CD4-positive, alpha-beta T cell treated with Interleukin-10 for 1 hour (primary cell): Measurements from ENCODE around the gene ZDHHC12.
A peak's percentile ranks its signal among the peaks of the same experiment; 100 is the strongest.

Source experiments
- DNase-seq: peaks from one replicate; pipeline ENCODE4 v3.0.0-alpha.2; 2020

ZDHHC12 gene, protein sequence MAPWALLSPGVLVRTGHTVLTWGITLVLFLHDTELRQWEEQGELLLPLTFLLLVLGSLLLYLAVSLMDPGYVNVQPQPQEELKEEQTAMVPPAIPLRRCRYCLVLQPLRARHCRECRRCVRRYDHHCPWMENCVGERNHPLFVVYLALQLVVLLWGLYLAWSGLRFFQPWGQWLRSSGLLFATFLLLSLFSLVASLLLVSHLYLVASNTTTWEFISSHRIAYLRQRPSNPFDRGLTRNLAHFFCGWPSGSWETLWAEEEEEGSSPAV

DNA sequence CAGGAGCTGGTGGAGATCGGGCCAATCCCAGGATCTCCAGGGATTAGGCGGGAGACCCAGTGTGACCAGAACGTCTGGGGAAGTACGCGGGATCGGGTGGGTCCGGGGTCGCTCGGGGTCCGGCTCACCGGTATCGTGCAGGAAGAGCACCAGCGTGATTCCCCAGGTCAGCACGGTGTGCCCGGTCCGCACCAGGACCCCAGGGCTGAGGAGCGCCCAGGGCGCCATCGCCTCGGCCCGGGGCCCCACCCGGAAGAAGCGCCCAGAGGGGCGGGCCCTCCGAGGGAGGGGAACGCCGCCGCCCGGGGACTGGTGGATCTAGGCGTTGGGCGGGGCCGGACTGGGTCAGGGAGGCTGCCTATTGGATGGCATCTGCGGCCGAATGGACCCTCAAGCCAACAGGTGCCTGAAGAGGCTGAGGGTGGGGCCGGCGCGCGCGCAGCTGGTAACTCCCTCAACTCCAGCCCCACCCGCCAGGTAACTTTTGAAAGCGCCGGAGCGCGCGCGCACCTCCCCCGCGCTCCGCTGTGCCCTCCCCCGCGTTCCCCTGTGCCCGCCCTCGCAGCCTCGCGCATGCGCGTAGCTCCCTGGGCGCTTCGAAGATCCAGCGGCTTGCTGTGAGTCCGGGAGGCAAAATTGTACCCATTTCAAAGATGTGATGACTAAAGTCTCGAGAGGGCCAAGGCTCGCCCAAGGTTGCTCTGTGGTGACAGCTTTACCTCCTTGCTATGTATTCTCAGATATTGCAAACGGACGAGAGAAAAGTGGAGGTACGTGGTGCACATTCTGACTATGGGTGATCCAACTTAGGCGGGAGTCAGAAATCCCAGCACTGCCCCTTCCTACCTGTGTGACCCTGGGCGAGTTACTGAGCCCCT lies at the start of gene ZDHHC12:
TSS of gene ZDHHC12 (minus strand) at position 262 of the 878 bp plus-strand sequence. CDS start at position 228, 34 bp downstream.
- peak; percentile 99 for DNase-seq

DNA sequence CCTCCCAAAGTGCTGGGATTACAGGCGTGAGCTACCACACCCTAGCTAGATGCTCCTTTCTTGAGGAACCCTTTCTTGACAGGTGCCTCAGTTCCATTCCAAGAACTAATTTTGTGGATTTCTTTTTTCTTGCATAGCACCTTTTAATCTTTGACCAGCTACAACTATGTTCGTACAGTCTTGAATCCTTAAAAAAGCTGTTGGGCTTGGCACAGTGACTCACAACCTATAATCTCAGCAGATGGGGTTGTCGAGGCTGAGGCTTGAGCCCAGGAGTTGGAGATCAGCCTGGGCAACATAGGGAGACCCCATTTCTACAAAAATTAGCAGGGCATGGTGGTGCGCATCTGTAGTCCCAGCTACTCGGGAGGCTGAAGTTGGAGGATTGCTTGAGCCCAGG lies 49.1 kb upstream of the ZDHHC12 start:
- no peak for DNase-seq

- DNase-seq = peak; percentile 94
These were observed 48.0 kb upstream of the ZDHHC12 start, which contains the start of gene ZER1 for GRCh38 chr9:128771745-128772519. Gene ZER1, minus strand, starts transcription at chr9:128771927. Its CDS starts 16,362 bp downstream, at chr9:128755565.

DNA sequence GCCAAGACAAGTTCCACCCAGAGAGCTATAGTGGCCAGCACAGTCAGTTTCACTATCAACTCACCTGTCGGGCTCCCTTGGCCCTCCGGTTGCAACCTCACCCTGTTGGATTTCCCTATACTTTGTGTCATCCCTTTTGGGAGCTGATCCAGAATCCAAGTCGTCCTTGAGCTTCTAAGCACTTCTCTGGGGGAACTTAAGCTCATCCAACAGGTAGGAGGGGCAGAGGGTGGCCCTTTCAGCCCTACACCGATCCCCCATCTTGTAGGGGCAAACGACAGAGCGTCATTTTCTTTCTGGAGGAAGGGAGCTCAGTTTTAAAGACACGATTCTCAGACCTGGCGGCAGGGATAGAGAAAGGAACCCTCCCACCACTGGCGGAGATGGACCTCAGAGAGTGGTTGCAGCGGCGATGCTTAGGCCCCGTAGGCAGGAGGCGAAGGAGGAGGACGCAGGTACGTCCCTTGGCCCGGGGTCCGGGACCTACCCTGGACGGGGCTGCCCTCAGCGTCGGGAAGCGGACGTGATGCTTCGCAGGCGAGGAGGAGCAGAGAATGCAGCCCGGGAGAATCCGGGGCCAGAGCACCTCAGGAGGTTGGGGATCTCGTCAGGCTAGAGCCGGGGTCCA lies 47.3 kb upstream of the ZDHHC12 start:
- DNase-seq = peak; percentile 30

DNA sequence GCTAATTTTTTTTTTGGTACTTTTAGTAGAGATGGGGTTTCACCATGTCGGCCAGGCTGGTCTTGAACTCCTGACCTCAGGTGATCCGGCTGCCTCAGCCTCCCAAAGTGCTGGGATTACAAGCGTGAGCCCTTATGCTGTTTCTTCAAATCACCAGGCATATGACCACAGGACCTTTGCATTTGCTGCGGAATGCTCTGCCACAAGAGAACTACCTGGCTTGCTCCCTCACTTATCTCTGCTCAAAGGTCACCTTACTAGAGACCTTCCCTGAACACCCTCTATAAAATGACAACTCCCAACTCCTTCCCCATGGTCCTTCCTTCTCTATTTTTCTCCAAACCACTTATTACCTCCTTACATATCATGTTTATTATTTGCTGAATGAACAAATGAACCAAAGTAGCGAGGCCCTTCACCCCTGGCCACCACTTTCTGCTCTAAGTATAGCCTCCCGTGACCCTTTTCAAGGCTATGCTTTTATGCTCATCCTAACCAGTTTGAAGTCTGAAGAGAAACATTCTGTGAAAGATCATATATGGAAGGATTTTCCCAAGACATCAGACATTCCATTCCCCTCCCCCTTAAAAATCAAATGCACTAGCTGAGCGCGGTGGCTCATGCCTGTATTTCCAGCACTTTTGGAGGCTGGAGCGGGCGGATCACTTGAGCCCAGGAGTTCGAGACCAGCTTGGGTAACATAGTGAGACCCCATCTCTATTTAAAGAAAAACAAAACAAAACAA lies 46.5 kb upstream of the ZDHHC12 start:
- no peak for DNase-seq

- no peak for DNase-seq
These were observed 44.7 kb upstream of the ZDHHC12 start for GRCh38 chr9:128768606-128769005.

GRCh38 chr9:128765499-128765898 lies 41.6 kb upstream of the ZDHHC12 start:
- DNase-seq = no peak

- no peak for DNase-seq
These were observed 40.4 kb upstream of the ZDHHC12 start for GRCh38 chr9:128764361-128764760.

DNA sequence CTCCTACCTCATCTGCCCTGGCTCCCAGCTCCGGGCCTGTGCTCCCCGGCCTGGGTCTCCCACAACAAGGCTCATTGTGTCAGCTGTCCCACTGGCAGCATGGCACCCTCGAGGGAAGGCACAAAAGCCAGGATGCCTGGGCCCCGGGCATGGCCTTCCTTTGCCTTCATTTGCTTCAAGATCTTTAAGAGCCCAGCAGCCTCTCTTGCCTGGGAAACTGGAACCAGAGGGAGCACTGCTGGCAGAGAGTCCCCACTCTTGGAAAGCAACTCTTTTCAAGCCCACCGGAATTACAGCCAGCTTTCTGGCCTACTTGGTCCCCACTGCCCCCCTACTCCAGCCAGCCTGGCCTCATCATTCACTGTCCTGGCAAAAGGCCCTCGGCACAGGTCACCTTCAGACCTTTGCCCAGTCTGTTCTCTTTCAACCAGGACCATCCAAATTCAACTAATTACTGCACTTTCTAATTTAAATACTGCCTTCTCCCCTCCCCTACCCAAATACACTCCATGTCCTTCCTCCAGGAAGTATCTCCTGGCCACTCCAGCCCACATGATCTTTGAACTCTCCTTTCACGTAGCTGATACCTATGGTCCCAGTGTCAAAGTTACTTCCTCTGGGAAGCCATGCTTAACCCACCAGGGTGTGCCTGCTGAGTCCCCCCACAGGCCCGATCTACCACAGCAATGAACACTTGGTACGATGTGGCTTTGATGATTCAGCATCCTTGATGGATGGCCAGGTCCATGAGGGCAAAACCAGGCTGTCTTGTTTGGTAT lies 38.9 kb upstream of the ZDHHC12 start:
- DNase-seq = no peak

- no peak for DNase-seq
These were observed 33.7 kb upstream of the ZDHHC12 start for GRCh38 chr9:128757602-128758001.

DNA sequence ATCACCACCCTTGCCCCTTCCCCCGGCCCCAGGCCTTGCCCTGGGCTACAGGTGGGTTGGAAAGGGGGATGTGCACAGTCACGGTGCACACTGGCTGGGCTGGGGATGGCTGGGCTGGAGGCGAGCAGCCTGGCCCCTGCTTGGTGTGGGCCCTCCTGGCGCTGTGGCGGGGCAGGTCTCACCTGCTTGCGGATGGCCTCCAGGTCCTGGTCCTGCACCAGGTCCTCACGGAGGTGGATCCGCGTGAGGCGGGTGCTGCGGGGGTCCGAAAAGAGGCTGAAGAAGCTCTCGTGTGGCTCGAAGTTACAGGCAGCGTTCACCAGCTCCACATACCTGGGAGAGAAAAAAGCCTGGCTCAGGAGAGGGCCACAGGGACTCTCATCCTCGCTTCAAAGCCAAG lies 29.7 kb upstream of the ZDHHC12 start:
- no peak for DNase-seq

DNA sequence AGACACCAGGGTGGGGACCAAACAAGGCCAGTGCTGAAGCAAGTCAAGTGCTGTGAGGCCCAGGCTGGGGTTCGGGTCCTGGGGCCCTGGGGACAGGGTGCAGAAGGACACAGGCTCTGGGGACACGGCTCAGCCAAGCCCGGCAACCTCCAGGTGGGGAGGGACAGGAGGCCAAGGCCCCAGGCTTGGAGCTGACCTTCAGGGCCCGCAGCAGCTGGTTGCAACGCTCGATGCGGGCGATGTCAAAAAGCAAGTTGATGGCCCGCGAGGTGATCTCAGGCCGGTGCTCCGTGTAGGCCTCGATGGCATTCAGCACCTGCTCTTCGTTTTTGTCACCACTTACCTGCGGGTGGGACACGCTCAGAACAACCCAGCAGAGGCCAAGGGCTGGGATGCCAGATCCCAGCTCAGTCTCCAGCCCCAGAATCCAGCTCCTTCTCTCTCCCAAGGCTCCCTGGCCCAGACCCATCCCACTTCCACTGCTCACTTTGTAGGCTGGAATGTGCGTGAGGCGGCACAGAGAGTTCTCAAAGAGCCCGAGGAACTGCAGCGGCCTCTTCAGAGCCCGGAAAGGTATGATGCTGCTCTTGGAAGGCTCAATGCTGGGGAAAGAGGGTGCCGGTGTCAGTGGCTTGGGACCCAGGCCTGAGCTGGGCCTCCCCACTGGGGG lies 27.1 kb upstream of the ZDHHC12 start:
- no peak for DNase-seq

GRCh38 chr9:128747241-128747640 lies 23.3 kb upstream of the ZDHHC12 start:
- no peak for DNase-seq

- no peak for DNase-seq
These were observed 19.5 kb upstream of the ZDHHC12 start for GRCh38 chr9:128743421-128743820.

DNA sequence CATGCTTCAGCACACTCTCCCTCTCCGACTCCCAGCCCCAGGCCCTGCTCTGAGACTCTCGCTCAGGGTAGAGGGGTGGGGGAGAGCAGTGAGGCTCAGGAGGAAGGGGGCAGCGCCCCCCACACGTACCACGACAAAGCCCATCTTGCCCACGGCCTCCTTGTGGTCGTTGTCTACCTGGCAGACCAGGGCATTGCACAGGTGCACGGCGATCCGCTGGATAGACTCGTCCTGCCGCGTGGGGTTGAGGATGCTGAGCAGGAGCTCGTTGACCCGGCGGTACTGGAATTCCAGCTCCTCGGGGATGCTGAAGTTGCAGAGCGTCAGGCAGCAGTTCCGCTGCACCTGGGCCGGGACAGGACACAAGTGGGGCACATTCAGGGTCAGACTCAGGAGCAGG lies 18.5 kb upstream of the ZDHHC12 start:
- no peak for DNase-seq

DNA sequence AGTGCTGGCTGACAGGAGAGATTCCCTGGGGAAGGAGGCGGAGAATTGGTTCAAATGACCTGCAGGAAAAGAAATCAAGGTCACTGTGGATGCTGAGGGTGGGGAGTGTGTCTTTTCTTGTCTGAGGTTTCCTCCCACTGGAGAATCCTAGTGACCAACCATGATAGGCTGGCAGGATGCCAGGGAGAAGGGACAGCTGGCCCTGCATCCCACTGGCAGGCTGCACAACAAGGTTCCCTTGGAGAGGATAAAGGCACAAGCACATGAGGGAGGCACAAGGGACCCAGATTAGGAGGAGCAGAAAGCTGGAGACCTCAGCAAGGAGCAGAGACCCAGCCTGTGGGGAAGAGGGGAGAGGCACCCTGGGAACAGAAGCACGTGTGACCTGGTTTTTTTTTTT lies 11.4 kb upstream of the ZDHHC12 start:
- DNase-seq = no peak

- DNase-seq = peak; percentile 3
These were observed 9.3 kb upstream of the ZDHHC12 start for GRCh38 chr9:128733256-128733655.

- no peak for DNase-seq
These were observed 8.6 kb upstream of the ZDHHC12 start for GRCh38 chr9:128732576-128732975.

DNA sequence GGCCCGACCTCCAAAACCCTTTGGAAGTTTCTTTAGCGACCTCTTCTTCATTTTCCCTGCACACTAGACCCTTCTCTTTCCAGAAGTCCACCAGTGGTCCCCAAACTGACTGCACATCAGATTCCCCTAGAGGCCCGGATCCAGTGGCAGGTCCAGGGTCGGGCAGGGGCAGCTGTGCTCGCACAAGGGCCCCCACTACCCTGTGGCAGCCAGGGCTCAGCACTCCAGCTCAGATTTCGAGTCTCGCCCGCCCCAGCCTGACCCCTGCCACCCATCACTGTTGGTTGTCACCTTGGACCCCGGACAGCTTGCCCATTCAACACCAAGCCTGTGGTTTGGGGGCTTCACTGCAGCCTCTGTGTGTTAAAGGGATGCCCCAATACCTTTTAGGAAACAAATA lies 7.8 kb upstream of the ZDHHC12 start:
- DNase-seq = no peak

DNA sequence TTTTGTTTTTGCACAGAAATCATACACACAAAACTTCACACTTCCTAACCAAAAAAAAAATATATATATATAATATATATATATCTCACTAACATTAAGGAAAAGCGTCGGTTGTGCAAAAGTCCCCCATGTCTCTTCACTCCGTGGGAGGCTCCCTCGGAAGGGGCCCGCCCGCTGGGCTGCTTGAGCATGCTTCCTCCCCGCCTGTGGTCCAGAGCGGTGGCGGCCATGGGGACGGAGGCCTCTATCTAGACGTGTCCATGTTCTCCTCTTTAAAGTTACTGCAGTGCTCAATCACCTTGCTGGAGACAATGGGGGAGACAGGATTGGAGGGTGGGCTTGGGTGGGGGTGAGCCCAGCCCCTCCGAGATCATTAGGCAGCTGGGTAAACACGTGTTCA lies 7.2 kb upstream of the ZDHHC12 start:
- no peak for DNase-seq
